SU-DHL-6 (cell line): Measurements from ENCODE around the gene ATP6V1C2.

ENCODE experiments used
- H2AFZ ChIP-seq: fragments of 200-600 bp; sonication (generic); 2 replicates; pipeline ENCODE4 v1.6.1; 2014; ENCODE audit warnings: low read depth, mild to moderate bottlenecking, moderate library complexity, mixed read lengths, antibody characterized with exemption, low read length; ENCODE audit not compliant: severe bottlenecking
- H3F3A ChIP-seq: fragments of 200-600 bp; shearing (Covaris generic); 2 replicates; pipeline ENCODE4 v1.6.0; 2016; ENCODE audit warnings: antibody characterized with exemption, mild to moderate bottlenecking; ENCODE audit not compliant: insufficient read depth
- H3K27ac ChIP-seq: fragments of 200-600 bp; sonication (generic); 2 replicates; pipeline ENCODE4 v1.5.1; 2016; ENCODE audit warnings: low read depth, mild to moderate bottlenecking, low read length, moderate library complexity, mixed read lengths
- H3K27me3 ChIP-seq: fragments of 200-600 bp; sonication (generic), shearing (Covaris generic); 2 replicates; pipeline ENCODE4 v1.6.0; 2014; ENCODE audit warnings: mild to moderate bottlenecking, low read length
- H3K36me3 ChIP-seq: fragments of 200-600 bp; sonication (generic); 2 replicates; pipeline ENCODE4 v1.6.1; 2014; ENCODE audit warnings: mild to moderate bottlenecking, low read length, mixed read lengths
- H3K4me2 ChIP-seq: fragments of 300-600, 200-600 bp; shearing (Covaris generic), sonication (generic); 2 replicates; pipeline ENCODE4 v1.6.0; 2014; ENCODE audit warnings: low read length, low read depth, mild to moderate bottlenecking; ENCODE audit not compliant: poor library complexity, severe bottlenecking
- H3K4me3 ChIP-seq: fragments of 200-600 bp; sonication (generic); 2 replicates; pipeline ENCODE4 v1.5.1; 2014; ENCODE audit warnings: antibody characterized with exemption, low read length, mild to moderate bottlenecking, mixed read lengths; ENCODE audit not compliant: insufficient read depth, poor library complexity, severe bottlenecking
- H3K79me2 ChIP-seq: fragments of 200-600 bp; sonication (generic); 2 replicates; pipeline ENCODE4 v1.6.1; 2014; ENCODE audit warnings: mild to moderate bottlenecking, low read length, moderate library complexity; ENCODE audit not compliant: insufficient read depth
- H3K9ac ChIP-seq: fragments of 200-600 bp; sonication (generic); 2 replicates; pipeline ENCODE4 v1.7.0; 2014; ENCODE audit warnings: mild to moderate bottlenecking, low read length
- H3K9me2 ChIP-seq: fragments of 200-600 bp; sonication (generic); replicated peaks from 2 replicates; pipeline ENCODE4 v1.6.1; 2014; ENCODE audit warnings: low read length; ENCODE audit not compliant: insufficient read depth
- H3K9me3 ChIP-seq: fragments of 200-600 bp; sonication (generic); 2 replicates; pipeline ENCODE4 v1.6.1; 2014; ENCODE audit warnings: low read length, mixed read lengths; ENCODE audit not compliant: insufficient read depth
- H4K20me1 ChIP-seq: fragments of 200-600 bp; sonication (generic); 2 replicates; pipeline ENCODE4 v1.6.1; 2014; ENCODE audit warnings: low read depth, mild to moderate bottlenecking, antibody characterized with exemption, low read length, moderate library complexity, mixed read lengths
- EZH2phosphoT487 ChIP-seq: fragments of 200-600 bp; sonication (generic), shearing (Covaris generic); conservative IDR thresholded peaks from 2 replicates; pipeline ENCODE4 v1.6.1; 2018; ENCODE audit warnings: mild to moderate bottlenecking, antibody characterized with exemption, low read length, moderate library complexity, mixed read lengths
- TF ChIP-seq, protein P1 (sequence below): fragments of 200-600 bp; sonication (generic); IDR thresholded peaks from one replicate; pipeline ENCODE4 v1.5.1; 2017; ENCODE audit warnings: antibody characterized with exemption, mild to moderate bottlenecking, low read length, moderate library complexity; ENCODE audit not compliant: insufficient read depth, poor library complexity, severe bottlenecking

The ATP6V1C2 gene

GRCh38 chr2:10680214-10680613, 41.2 kb upstream of the ATP6V1C2 start:
- peaks cover 23% of the 10 kb centered on the region for H3K79me2 ChIP-seq
- H3K9me3 ChIP-seq: no peaks in the 10 kb centered on the region
- no peak overlapping the region for H2AFZ ChIP-seq
- H3K36me3 ChIP-seq: peaks cover 20% of the 10 kb centered on the region; the same call in 1 of the 2 replicates
- 0 out of 2 replicates have a peak, but pooled peaks cover 5% of the 10 kb centered on the region for H4K20me1 ChIP-seq
- no peaks in the 10 kb centered on the region for H3K9me2 ChIP-seq
- H3K4me3 ChIP-seq: no peak overlapping the region
- H3K27ac ChIP-seq: no peak overlapping the region
- H3K9ac ChIP-seq: no peak overlapping the region
- peaks cover 3% of the 10 kb centered on the region; the same call in 1 of the 2 replicates for H3F3A ChIP-seq
- no peak for TF ChIP-seq EZH2phosphoT487
- TF ChIP-seq, protein P1, sequence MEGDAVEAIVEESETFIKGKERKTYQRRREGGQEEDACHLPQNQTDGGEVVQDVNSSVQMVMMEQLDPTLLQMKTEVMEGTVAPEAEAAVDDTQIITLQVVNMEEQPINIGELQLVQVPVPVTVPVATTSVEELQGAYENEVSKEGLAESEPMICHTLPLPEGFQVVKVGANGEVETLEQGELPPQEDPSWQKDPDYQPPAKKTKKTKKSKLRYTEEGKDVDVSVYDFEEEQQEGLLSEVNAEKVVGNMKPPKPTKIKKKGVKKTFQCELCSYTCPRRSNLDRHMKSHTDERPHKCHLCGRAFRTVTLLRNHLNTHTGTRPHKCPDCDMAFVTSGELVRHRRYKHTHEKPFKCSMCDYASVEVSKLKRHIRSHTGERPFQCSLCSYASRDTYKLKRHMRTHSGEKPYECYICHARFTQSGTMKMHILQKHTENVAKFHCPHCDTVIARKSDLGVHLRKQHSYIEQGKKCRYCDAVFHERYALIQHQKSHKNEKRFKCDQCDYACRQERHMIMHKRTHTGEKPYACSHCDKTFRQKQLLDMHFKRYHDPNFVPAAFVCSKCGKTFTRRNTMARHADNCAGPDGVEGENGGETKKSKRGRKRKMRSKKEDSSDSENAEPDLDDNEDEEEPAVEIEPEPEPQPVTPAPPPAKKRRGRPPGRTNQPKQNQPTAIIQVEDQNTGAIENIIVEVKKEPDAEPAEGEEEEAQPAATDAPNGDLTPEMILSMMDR: no peak
- H3K4me2 ChIP-seq: no peak overlapping the region
- no peaks in the 10 kb centered on the region for H3K27me3 ChIP-seq

DNA sequence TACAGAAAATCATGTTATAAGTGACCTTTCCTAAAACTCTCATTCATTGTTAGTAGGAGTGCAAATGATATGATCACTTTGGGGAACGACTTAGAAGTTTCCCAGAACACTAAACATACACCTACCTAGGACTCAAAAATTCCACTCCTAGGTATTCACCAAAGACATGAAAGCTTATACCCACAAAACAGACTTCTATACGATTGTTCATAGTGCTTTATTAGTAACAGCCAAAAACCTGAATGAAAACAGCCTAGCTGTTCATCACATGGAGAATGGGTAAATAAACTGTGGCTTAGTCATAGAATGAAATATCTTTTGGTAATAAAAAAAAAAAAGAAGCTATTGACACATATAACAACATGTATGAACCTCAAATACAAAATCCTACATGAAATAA, 40.5 kb upstream of the ATP6V1C2 start:
- Histone ChIP-seq H3K9me3 (no peaks in the 10 kb centered on the region), H3K36me3 (peaks cover 20% of the 10 kb centered on the region; the same call in 1 of the 2 replicates), H3K9me2 (no peaks in the 10 kb centered on the region), H2AFZ (no peak overlapping the region), H3K9ac (no peak overlapping the region), H3K79me2 (peaks cover 29% of the 10 kb centered on the region), H3K4me3 (no peak overlapping the region), H3K27ac (no peak overlapping the region), H4K20me1 (0 out of 2 replicates have a peak, but pooled peaks cover 5% of the 10 kb centered on the region), H3F3A (peaks cover 3% of the 10 kb centered on the region; the same call in 1 of the 2 replicates), H3K4me2 (no peak overlapping the region), H3K27me3 (no peaks in the 10 kb centered on the region)
- TF ChIP-seq EZH2phosphoT487: no peak
- TF ChIP-seq, protein P1: no peak

DNA sequence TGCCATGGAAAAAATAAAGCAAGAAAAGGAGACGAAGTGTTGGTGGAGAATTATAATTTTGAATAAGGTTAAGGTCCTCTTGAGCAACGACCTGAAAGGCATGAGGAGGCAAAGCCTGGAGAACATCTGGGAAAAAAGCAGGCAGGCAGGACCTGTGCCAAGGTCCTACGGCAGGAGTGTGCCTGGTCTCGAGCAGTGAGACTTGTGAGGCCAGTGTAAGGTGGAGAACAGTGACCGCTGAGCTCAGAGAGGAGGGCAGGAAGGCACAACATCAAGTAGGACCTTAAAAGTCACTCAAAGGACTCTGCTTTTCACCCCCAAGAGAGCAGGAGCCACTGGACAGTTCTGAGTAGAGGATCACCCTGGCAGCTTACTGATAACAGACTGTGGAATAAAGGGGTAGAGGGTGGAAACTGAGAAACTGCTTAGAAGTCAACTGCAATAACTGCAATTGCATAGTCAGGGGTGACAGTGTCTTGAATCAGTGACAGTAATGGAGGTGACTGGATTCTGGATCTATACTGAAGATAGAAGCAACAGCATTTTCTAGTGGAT, 35.2 kb upstream of the ATP6V1C2 start:
- H3K9ac ChIP-seq: no peak overlapping the region

More for the DNA sequence above, 35.2 kb upstream of the ATP6V1C2 start:
- H3K4me2 ChIP-seq: no peak overlapping the region
- no peak for TF ChIP-seq EZH2phosphoT487
- TF ChIP-seq, protein P1: no peak
- no peaks in the 10 kb centered on the region for H3K9me2 ChIP-seq
- peaks cover 10% of the 10 kb centered on the region; the same call in 1 of the 2 replicates for H3F3A ChIP-seq
- no peak overlapping the region for H3K4me3 ChIP-seq
- no peak overlapping the region for H2AFZ ChIP-seq
- H3K27me3 ChIP-seq: no peaks in the 10 kb centered on the region
- peaks cover 5% of the 10 kb centered on the region; the same call in 1 of the 2 replicates for H4K20me1 ChIP-seq
- H3K9me3 ChIP-seq: no peaks in the 10 kb centered on the region
- H3K79me2 ChIP-seq: peaks cover 61% of the 10 kb centered on the region
- no peak overlapping the region for H3K27ac ChIP-seq
- peaks cover 8% of the 10 kb centered on the region; the same call in 1 of the 2 replicates for H3K36me3 ChIP-seq
